HK-2 (cell line): ENCODE results near the gene LRP1-AS.
"Not testable (repeated sequence)": the region's sequence is repeated elsewhere in the genome, so short reads cannot be mapped to it uniquely, and the experiment has no call there.

ENCODE experiments used
- DNase-seq: peaks from one replicate; pipeline ENCODE4 v3.0.0-alpha.2; 2018; ENCODE audit not compliant: unreplicated experiment

The LRP1-AS gene

GRCh38 chr12:57139796-57140649 is 7.4 kb downstream of the LRP1-AS start:
- no peak for DNase-seq

GRCh38 chr12:57138526-57139272 is 8.7 kb downstream of the LRP1-AS start:
- DNase-seq, result no peak

GRCh38 chr12:57135527-57136326 is 11.7 kb downstream of the LRP1-AS start:
- no peak for DNase-seq

- no peak for DNase-seq
Measured at GRCh38 chr12:57134949-57135348, 12.5 kb downstream of the LRP1-AS start.

GRCh38 chr12:57133916-57134315 is 13.5 kb downstream of the LRP1-AS start:
- no peak for DNase-seq

GRCh38 chr12:57133013-57133569 is 14.3 kb downstream of the LRP1-AS start:
- no peak for DNase-seq

- DNase-seq, result no peak
Measured at GRCh38 chr12:57131896-57132744, 15.3 kb downstream of the LRP1-AS start.

GRCh38 chr12:57130941-57131340 is 16.5 kb downstream of the LRP1-AS start:
- no peak for DNase-seq

GRCh38 chr12:57129889-57130288 is 17.5 kb downstream of the LRP1-AS start:
- DNase-seq, result no peak

GRCh38 chr12:57129321-57129842 is 18.0 kb downstream of the LRP1-AS start:
- no peak for DNase-seq

- no peak for DNase-seq
Measured at GRCh38 chr12:57128519-57129247, 18.7 kb downstream of the LRP1-AS start.

GRCh38 chr12:57127726-57128518 is 19.5 kb downstream of the LRP1-AS start, which contains the start of gene LRP1:
TSS of gene LRP1 (plus strand) at chr12:57128483. CDS start at chr12:57128965, 482 bp downstream.
- DNase-seq, result peak; percentile 80

- peak; percentile 76 for DNase-seq
Measured at GRCh38 chr12:57127101-57127725, 20.2 kb downstream of the LRP1-AS start.

GRCh38 chr12:57126561-57126960 is 20.9 kb downstream of the LRP1-AS start:
- DNase-seq, result no peak

GRCh38 chr12:57126061-57126460 is 21.4 kb downstream of the LRP1-AS start:
- DNase-seq, result no peak

- DNase-seq, result peak; percentile 74
Measured at GRCh38 chr12:57124261-57124877, 23.1 kb downstream of the LRP1-AS start.

GRCh38 chr12:57123813-57124212 is 23.6 kb downstream of the LRP1-AS start:
- no peak for DNase-seq

GRCh38 chr12:57120718-57121117 is 26.7 kb downstream of the LRP1-AS start:
- not testable (repeated sequence) for DNase-seq
